Measurements from ENCODE around the gene ABTB2.
A peak's percentile ranks its signal among the peaks of the same experiment; 100 is the strongest.

Gene ABTB2

GRCh38 chr11:34267013-34267412 is 90.8 kb downstream of the ABTB2 start:
- Histone ChIP-seq H3K9ac (ENCODE audit: low read depth, low read length, poor library complexity) (no peak overlapping the region), H3K4me3 (ENCODE audit: low read length in 2 of 2) (no peak overlapping the region), H2BK12ac (ENCODE audit: low read length) (no peak overlapping the region), H3K18ac (ENCODE audit: low read length) (peak overlapping the region; percentile 38), H3K27ac (replicated peaks; ENCODE audit: low read length) (no peak overlapping the region), H4K91ac (ENCODE audit: low read depth, low read length, poor library complexity) (no peak overlapping the region), H3K4me1 (ENCODE audit: control insufficient read depth in 2 of 2, insufficient read depth in 1 of 2, low read depth in 1 of 2, low read length in 2 of 2) (peaks cover 9 to 21% of the 10 kb centered on the region in 2 donors), H2AK5ac (ENCODE audit: low read depth, low read length) (no peak overlapping the region), H3K23ac (ENCODE audit: low read depth, low read length, poor library complexity) (no peak overlapping the region), H3K14ac (ENCODE audit: low read length) (no peak overlapping the region), H4K8ac (ENCODE audit: low read depth, low read length) (no peak overlapping the region), H2AFZ (ENCODE audit: low read length) (peak overlapping the region; percentile 72), H2BK15ac (ENCODE audit: low read length) (no peak overlapping the region), H3K9me3 (replicated peaks in 1 of 2; ENCODE audit: control insufficient read depth in 2 of 2, insufficient read depth in 1 of 2, low read depth in 1 of 2, low read length in 2 of 2) (no peaks in the 10 kb centered on the region), H3K4ac (ENCODE audit: low read length) (no peak overlapping the region), H3K36me3 (replicated peaks in 1 of 2; ENCODE audit: control insufficient read depth in 2 of 2, insufficient read depth in 2 of 2, low read length in 2 of 2) (no peaks in the 10 kb centered on the region), H2BK120ac (ENCODE audit: low read depth, low read length) (no peak overlapping the region), H3K27me3 (ENCODE audit: control insufficient read depth in 3 of 3, insufficient read depth in 3 of 3, low read depth in 1 of 3, low read length in 3 of 3) (no peaks in the 10 kb centered on the region), H3K4me2 (ENCODE audit: insufficient read depth, low read length, poor library complexity, severe bottlenecking) (no peak overlapping the region), H2BK5ac (ENCODE audit: low read length) (no peak overlapping the region), H3K79me1 (ENCODE audit: low read depth, low read length) (no peaks in the 10 kb centered on the region)
- WGBS, 2 donors (ENCODE audit: extremely low coverage in 2 of 2, insufficient read length in 2 of 2, insufficient replicate concordance in 1 of 2): no CpG with 5 or more reads among the region's 11 CpGs
- DNase-seq (ENCODE audit: low spot score): no peak

GRCh38 chr11:34266090-34266912 is 91.5 kb downstream of the ABTB2 start:
- DNase-seq (ENCODE audit: low spot score): no peak
- Histone ChIP-seq H3K4me1 (ENCODE audit: control insufficient read depth in 2 of 2, insufficient read depth in 1 of 2, low read depth in 1 of 2, low read length in 2 of 2) (peaks cover 9 to 21% of the 10 kb centered on the region in 2 donors), H3K4me3 (ENCODE audit: low read length in 2 of 2) (no peak overlapping the region)

GRCh38 chr11:34264303-34265110 is 93.3 kb downstream of the ABTB2 start:
- Histone ChIP-seq H3K36me3 (replicated peaks in 1 of 2; ENCODE audit: control insufficient read depth in 2 of 2, insufficient read depth in 2 of 2, low read length in 2 of 2) (no peaks in the 10 kb centered on the region), H3K23ac (ENCODE audit: low read depth, low read length, poor library complexity) (no peak overlapping the region), H3K79me1 (ENCODE audit: low read depth, low read length) (no peaks in the 10 kb centered on the region), H2AK5ac (ENCODE audit: low read depth, low read length) (no peak overlapping the region), H2AFZ (ENCODE audit: low read length) (no peak overlapping the region), H2BK15ac (ENCODE audit: low read length) (no peak overlapping the region), H3K9me3 (replicated peaks in 1 of 2; ENCODE audit: control insufficient read depth in 2 of 2, insufficient read depth in 1 of 2, low read depth in 1 of 2, low read length in 2 of 2) (no peaks in the 10 kb centered on the region), H3K4me3 (ENCODE audit: low read length in 2 of 2) (no peak overlapping the region), H3K4me2 (ENCODE audit: insufficient read depth, low read length, poor library complexity, severe bottlenecking) (no peak overlapping the region), H3K14ac (ENCODE audit: low read length) (no peak overlapping the region), H4K8ac (ENCODE audit: low read depth, low read length) (no peak overlapping the region), H2BK12ac (ENCODE audit: low read length) (no peak overlapping the region), H3K27me3 (ENCODE audit: control insufficient read depth in 3 of 3, insufficient read depth in 3 of 3, low read depth in 1 of 3, low read length in 3 of 3) (no peaks in the 10 kb centered on the region), H3K9ac (ENCODE audit: low read depth, low read length, poor library complexity) (no peak overlapping the region), H3K27ac (replicated peaks; ENCODE audit: low read length) (no peak overlapping the region), H3K18ac (ENCODE audit: low read length) (no peak overlapping the region), H4K91ac (ENCODE audit: low read depth, low read length, poor library complexity) (no peak overlapping the region), H3K4me1 (ENCODE audit: control insufficient read depth in 2 of 2, insufficient read depth in 1 of 2, low read depth in 1 of 2, low read length in 2 of 2) (peaks cover 9 to 21% of the 10 kb centered on the region in 2 donors), H2BK120ac (ENCODE audit: low read depth, low read length) (no peak overlapping the region), H3K4ac (ENCODE audit: low read length) (no peak overlapping the region), H2BK5ac (ENCODE audit: low read length) (no peak overlapping the region)
- no CpG with 5 or more reads among the region's 11 CpGs for WGBS, 2 donors (ENCODE audit: extremely low coverage in 2 of 2, insufficient read length in 2 of 2, insufficient replicate concordance in 1 of 2)
- DNase-seq (ENCODE audit: low spot score): no peak

More at GRCh38 chr11:34266090-34266912, 91.5 kb downstream of the ABTB2 start:
- no peak overlapping the region for H3K23ac ChIP-seq (ENCODE audit: low read depth, low read length, poor library complexity)
- H3K36me3 ChIP-seq (replicated peaks in 1 of 2; ENCODE audit: control insufficient read depth in 2 of 2, insufficient read depth in 2 of 2, low read length in 2 of 2): no peaks in the 10 kb centered on the region
- no peak overlapping the region for H2BK12ac ChIP-seq (ENCODE audit: low read length)
- H3K9ac ChIP-seq (ENCODE audit: low read depth, low read length, poor library complexity): no peak overlapping the region
- H3K4ac ChIP-seq (ENCODE audit: low read length): no peak overlapping the region
- H2AK5ac ChIP-seq (ENCODE audit: low read depth, low read length): no peak overlapping the region
- H3K4me2 ChIP-seq (ENCODE audit: insufficient read depth, low read length, poor library complexity, severe bottlenecking): no peak overlapping the region
- no peaks in the 10 kb centered on the region for H3K9me3 ChIP-seq (replicated peaks in 1 of 2; ENCODE audit: control insufficient read depth in 2 of 2, insufficient read depth in 1 of 2, low read depth in 1 of 2, low read length in 2 of 2)
- no peaks in the 10 kb centered on the region for H3K27me3 ChIP-seq (ENCODE audit: control insufficient read depth in 3 of 3, insufficient read depth in 3 of 3, low read depth in 1 of 3, low read length in 3 of 3)
- no peaks in the 10 kb centered on the region for H3K79me1 ChIP-seq (ENCODE audit: low read depth, low read length)
- no peak overlapping the region for H2BK15ac ChIP-seq (ENCODE audit: low read length)
- H3K14ac ChIP-seq (ENCODE audit: low read length): no peak overlapping the region
- no peak overlapping the region for H4K8ac ChIP-seq (ENCODE audit: low read depth, low read length)
- no peak overlapping the region for H3K27ac ChIP-seq (replicated peaks; ENCODE audit: low read length)
- no peak overlapping the region for H2BK120ac ChIP-seq (ENCODE audit: low read depth, low read length)
- peak overlapping the region; percentile 77 for H2AFZ ChIP-seq (ENCODE audit: low read length)
- H2BK5ac ChIP-seq (ENCODE audit: low read length): no peak overlapping the region
- WGBS, 2 donors (ENCODE audit: extremely low coverage in 2 of 2, insufficient read length in 2 of 2, insufficient replicate concordance in 1 of 2): no CpG with 5 or more reads among the region's 11 CpGs
- H4K91ac ChIP-seq (ENCODE audit: low read depth, low read length, poor library complexity): no peak overlapping the region
- H3K18ac ChIP-seq (ENCODE audit: low read length): no peak overlapping the region
